WERI-Rb-1 (cell line): ENCODE data around the gene PDE1A.

Source experiments
- DNase-seq: peaks from one replicate; pipeline ENCODE4 v3.0.0-alpha.2; 2020
- H3K27ac ChIP-seq: fragments of 250-450 bp; sonication (Bioruptor Pico); 2 replicates; pipeline ENCODE4 v1.5.1; 2020; ENCODE audit warnings: mild to moderate bottlenecking, moderate library complexity
- H3K27me3 ChIP-seq: fragments of 250-450 bp; sonication (Bioruptor Pico); 2 replicates; pipeline ENCODE4 v1.5.1; 2021; ENCODE audit warnings: mild to moderate bottlenecking, low read depth, moderate library complexity; ENCODE audit not compliant: insufficient read depth, severe bottlenecking
- H3K36me3 ChIP-seq: fragments of 250-450 bp; sonication (Bioruptor Pico); 2 replicates; pipeline ENCODE4 v1.5.1; 2020; ENCODE audit warnings: mild to moderate bottlenecking, moderate library complexity
- H3K4me3 ChIP-seq: 2 replicates; pipeline ENCODE4 v1.5.1; 2011; ENCODE audit warnings: low read depth, mild to moderate bottlenecking, control low read depth, low read length
- H3K9me3 ChIP-seq: fragments of 250-450 bp; sonication (Bioruptor Pico); 2 replicates; pipeline ENCODE4 v1.5.1; 2021; ENCODE audit warnings: mild to moderate bottlenecking, moderate library complexity; ENCODE audit not compliant: severe bottlenecking
- CTCF ChIP-seq: IDR thresholded peaks from 2 replicates; pipeline ENCODE4 v1.5.1; 2011; ENCODE audit warnings: low read depth, mild to moderate bottlenecking, control low read depth, inconsistent platforms, low read length

The PDE1A gene

GRCh38 chr2:182447863-182448262 lies 21.0 kb upstream of the PDE1A start:
- H3K4me3 ChIP-seq = no peak overlapping the region
- no peak overlapping the region for H3K27ac ChIP-seq
- no peaks in the 10 kb centered on the region for H3K36me3 ChIP-seq
- no peak for TF ChIP-seq CTCF
- H3K27me3 ChIP-seq = no peaks in the 10 kb centered on the region
- H3K9me3 ChIP-seq = no peaks in the 10 kb centered on the region
- no peak for DNase-seq

- Histone ChIP-seq H3K27ac (no peak overlapping the region), H3K36me3 (no peaks in the 10 kb centered on the region), H3K27me3 (no peaks in the 10 kb centered on the region), H3K4me3 (no peak overlapping the region), H3K9me3 (no peaks in the 10 kb centered on the region)
- TF ChIP-seq CTCF = no peak
- DNase-seq = no peak
These were observed 20.3 kb upstream of the PDE1A start for GRCh38 chr2:182447163-182447562.

- Histone ChIP-seq H3K27me3 (no peaks in the 10 kb centered on the region), H3K4me3 (no peak overlapping the region), H3K9me3 (no peaks in the 10 kb centered on the region), H3K27ac (no peak overlapping the region), H3K36me3 (no peaks in the 10 kb centered on the region)
- no peak for TF ChIP-seq CTCF
- DNase-seq = no peak
These were observed 19.3 kb upstream of the PDE1A start for GRCh38 chr2:182446087-182446486.

GRCh38 chr2:182445391-182445965 lies 18.6 kb upstream of the PDE1A start:
- no peaks in the 10 kb centered on the region for H3K36me3 ChIP-seq
- no peaks in the 10 kb centered on the region for H3K27me3 ChIP-seq
- H3K4me3 ChIP-seq = no peak overlapping the region
- no peak for DNase-seq
- no peaks in the 10 kb centered on the region for H3K9me3 ChIP-seq
- no peak overlapping the region for H3K27ac ChIP-seq
- no peak for TF ChIP-seq CTCF

- Histone ChIP-seq H3K27me3 (no peaks in the 10 kb centered on the region), H3K36me3 (no peaks in the 10 kb centered on the region), H3K9me3 (no peaks in the 10 kb centered on the region), H3K4me3 (no peak overlapping the region), H3K27ac (no peak overlapping the region)
- no peak for DNase-seq
- no peak for TF ChIP-seq CTCF
These were observed 18.0 kb upstream of the PDE1A start for GRCh38 chr2:182444806-182445205.

- TF ChIP-seq CTCF = no peak
- Histone ChIP-seq H3K36me3 (no peaks in the 10 kb centered on the region), H3K4me3 (no peak overlapping the region), H3K27ac (no peak overlapping the region), H3K27me3 (no peaks in the 10 kb centered on the region), H3K9me3 (no peaks in the 10 kb centered on the region)
- no peak for DNase-seq
These were observed 17.3 kb upstream of the PDE1A start for GRCh38 chr2:182444170-182444569.
